ENCODE data around the gene DNHD1. TPM values are rescaled to one million over a fixed set of nuclear protein-coding genes. Genes with fewer than 3 reads are reported as not detected.

The DNHD1 gene
- total and polyA plus RNA-seq, 2 donors = 3.4 to 21.6 TPM

GRCh38 chr11:6459099-6459450 is 38.0 kb upstream of the DNHD1 start:
- H3K9me3 ChIP-seq (ENCODE audit: control insufficient read depth in 2 of 2, insufficient read depth in 1 of 2, low read length in 1 of 2) = no peaks in the 10 kb centered on the region
- no peak for DNase-seq (ENCODE audit: low read depth in 6 of 9, low spot score in 9 of 9)
- H3K4me3 ChIP-seq (ENCODE audit: low read length in 2 of 2) = no peak overlapping the region
- WGBS = 88% methylated on average over 1 of the region's 1 CpG
- no peaks in the 10 kb centered on the region for H3K27me3 ChIP-seq (ENCODE audit: control insufficient read depth in 2 of 2, insufficient read depth in 1 of 2, low read length in 1 of 2)
- no peaks in the 10 kb centered on the region for H3K4me1 ChIP-seq (ENCODE audit: control insufficient read depth in 2 of 2, insufficient read depth in 2 of 2, low read length in 2 of 2)
- H3K27ac ChIP-seq (ENCODE audit: low read depth in 1 of 2, low read length in 1 of 2) = no peak overlapping the region
- peaks cover 0 to 20% of the 10 kb centered on the region in 2 donors for H3K36me3 ChIP-seq (ENCODE audit: control insufficient read depth in 2 of 2, insufficient read depth in 2 of 2, low read length in 1 of 2)

GRCh38 chr11:6468712-6469495 is 28.2 kb upstream of the DNHD1 start:
- no peak overlapping the region for H3K27ac ChIP-seq (ENCODE audit: low read depth in 1 of 2, low read length in 1 of 2)
- no peak overlapping the region for H3K4me3 ChIP-seq (ENCODE audit: low read length in 2 of 2)
- WGBS = 77% methylated on average over 6 of the region's 6 CpGs
- H3K36me3 ChIP-seq (ENCODE audit: control insufficient read depth in 2 of 2, insufficient read depth in 2 of 2, low read length in 1 of 2) = no peaks in the 10 kb centered on the region
- peaks cover 5 to 10% of the 10 kb centered on the region in 2 donors for H3K4me1 ChIP-seq (ENCODE audit: control insufficient read depth in 2 of 2, insufficient read depth in 2 of 2, low read length in 2 of 2)
- peak in 2 of 9 donors; percentile 12 to 24 for DNase-seq (ENCODE audit: low read depth in 6 of 9, low spot score in 9 of 9)
- H3K27me3 ChIP-seq (ENCODE audit: control insufficient read depth in 2 of 2, insufficient read depth in 1 of 2, low read length in 1 of 2) = peaks cover 0 to 9% of the 10 kb centered on the region in 2 donors
- no peaks in the 10 kb centered on the region for H3K9me3 ChIP-seq (ENCODE audit: control insufficient read depth in 2 of 2, insufficient read depth in 1 of 2, low read length in 1 of 2)

- peaks cover 8 to 15% of the 10 kb centered on the region in 2 donors for H3K4me1 ChIP-seq (ENCODE audit: control insufficient read depth in 2 of 2, insufficient read depth in 2 of 2, low read length in 2 of 2)
- no peaks in the 10 kb centered on the region for H3K9me3 ChIP-seq (ENCODE audit: control insufficient read depth in 2 of 2, insufficient read depth in 1 of 2, low read length in 1 of 2)
- DNase-seq (ENCODE audit: low read depth in 6 of 9, low spot score in 9 of 9) = no peak
- 100% methylated on average over 1 of the region's 1 CpG for WGBS
- H3K36me3 ChIP-seq (ENCODE audit: control insufficient read depth in 2 of 2, insufficient read depth in 2 of 2, low read length in 1 of 2) = no peaks in the 10 kb centered on the region
- H3K4me3 ChIP-seq (ENCODE audit: low read length in 2 of 2) = no peak overlapping the region
- no peak overlapping the region for H3K27ac ChIP-seq (ENCODE audit: low read depth in 1 of 2, low read length in 1 of 2)
- H3K27me3 ChIP-seq (ENCODE audit: control insufficient read depth in 2 of 2, insufficient read depth in 1 of 2, low read length in 1 of 2) = peaks cover 0 to 14% of the 10 kb centered on the region in 2 donors
These were observed 27.5 kb upstream of the DNHD1 start for GRCh38 chr11:6469599-6469998.

- no peaks in the 10 kb centered on the region for H3K9me3 ChIP-seq (ENCODE audit: control insufficient read depth in 2 of 2, insufficient read depth in 1 of 2, low read length in 1 of 2)
- peak overlapping the region in 1 of 2 donors; percentile 60 for H3K4me3 ChIP-seq (ENCODE audit: low read length in 2 of 2)
- H3K27ac ChIP-seq (ENCODE audit: low read depth in 1 of 2, low read length in 1 of 2) = no peak overlapping the region
- peaks cover 8 to 15% of the 10 kb centered on the region in 2 donors for H3K4me1 ChIP-seq (ENCODE audit: control insufficient read depth in 2 of 2, insufficient read depth in 2 of 2, low read length in 2 of 2)
- peaks cover 0 to 14% of the 10 kb centered on the region in 2 donors for H3K27me3 ChIP-seq (ENCODE audit: control insufficient read depth in 2 of 2, insufficient read depth in 1 of 2, low read length in 1 of 2)
- peaks cover 13 to 15% of the 10 kb centered on the region in 2 donors for H3K36me3 ChIP-seq (ENCODE audit: control insufficient read depth in 2 of 2, insufficient read depth in 2 of 2, low read length in 1 of 2)
- 89% methylated on average over 1 of the region's 1 CpG for WGBS
- no peak for DNase-seq (ENCODE audit: low read depth in 6 of 9, low spot score in 9 of 9)
These were observed 24.1 kb upstream of the DNHD1 start for GRCh38 chr11:6472934-6473333.

- WGBS = 3% methylated on average over 87 of the region's 87 CpGs
- H3K27me3 ChIP-seq (ENCODE audit: control insufficient read depth in 2 of 2, insufficient read depth in 1 of 2, low read length in 1 of 2) = peaks cover 0 to 14% of the 10 kb centered on the region in 2 donors
- H3K4me1 ChIP-seq (ENCODE audit: control insufficient read depth in 2 of 2, insufficient read depth in 2 of 2, low read length in 2 of 2) = peaks cover 8 to 15% of the 10 kb centered on the region in 2 donors
- DNase-seq (ENCODE audit: low read depth in 6 of 9, low spot score in 9 of 9) = peak in 6 of 9 donors; percentile 26 to 65 (median 55)
- peak within 1 kb of the TSS; percentile 60 to 63 for H3K4me3 ChIP-seq (ENCODE audit: low read length in 2 of 2)
- peak within 1 kb of the TSS; percentile 61 to 62 for H3K27ac ChIP-seq (ENCODE audit: low read depth in 1 of 2, low read length in 1 of 2)
- H3K9me3 ChIP-seq (ENCODE audit: control insufficient read depth in 2 of 2, insufficient read depth in 1 of 2, low read length in 1 of 2) = no peaks in the 10 kb centered on the region
- peaks cover 18 to 23% of the 10 kb centered on the region in 2 donors for H3K36me3 ChIP-seq (ENCODE audit: control insufficient read depth in 2 of 2, insufficient read depth in 2 of 2, low read length in 1 of 2)
These were observed 23.3 kb upstream of the DNHD1 start, which contains the start of gene TRIM3 for GRCh38 chr11:6473451-6474412. Gene TRIM3 (minus strand): TSS chr11:6473941. CDS start chr11:6465695, 8,246 bp downstream.

- H3K27me3 ChIP-seq (ENCODE audit: control insufficient read depth in 2 of 2, insufficient read depth in 1 of 2, low read length in 1 of 2) = peaks cover 0 to 14% of the 10 kb centered on the region in 2 donors
- no peaks in the 10 kb centered on the region for H3K9me3 ChIP-seq (ENCODE audit: control insufficient read depth in 2 of 2, insufficient read depth in 1 of 2, low read length in 1 of 2)
- H3K27ac ChIP-seq (ENCODE audit: low read depth in 1 of 2, low read length in 1 of 2) = peak overlapping the region; percentile 56 to 61
- peak overlapping the region; percentile 44 to 60 for H3K4me3 ChIP-seq (ENCODE audit: low read length in 2 of 2)
- peaks cover 22 to 25% of the 10 kb centered on the region in 2 donors for H3K36me3 ChIP-seq (ENCODE audit: control insufficient read depth in 2 of 2, insufficient read depth in 2 of 2, low read length in 1 of 2)
- DNase-seq (ENCODE audit: low read depth in 6 of 9, low spot score in 9 of 9) = no peak
- 68% methylated on average over 7 of the region's 7 CpGs for WGBS
- peaks cover 8 to 15% of the 10 kb centered on the region in 2 donors for H3K4me1 ChIP-seq (ENCODE audit: control insufficient read depth in 2 of 2, insufficient read depth in 2 of 2, low read length in 2 of 2)
These were observed 22.7 kb upstream of the DNHD1 start for GRCh38 chr11:6474413-6474792.

GRCh38 chr11:6474806-6475500 is 22.1 kb upstream of the DNHD1 start:
- no peaks in the 10 kb centered on the region for H3K9me3 ChIP-seq (ENCODE audit: control insufficient read depth in 2 of 2, insufficient read depth in 1 of 2, low read length in 1 of 2)
- H3K4me3 ChIP-seq (ENCODE audit: low read length in 2 of 2) = no peak overlapping the region
- H3K4me1 ChIP-seq (ENCODE audit: control insufficient read depth in 2 of 2, insufficient read depth in 2 of 2, low read length in 2 of 2) = peaks cover 10 to 15% of the 10 kb centered on the region in 2 donors
- H3K36me3 ChIP-seq (ENCODE audit: control insufficient read depth in 2 of 2, insufficient read depth in 2 of 2, low read length in 1 of 2) = peaks cover 22 to 25% of the 10 kb centered on the region in 2 donors
- WGBS = 87% methylated on average over 3 of the region's 3 CpGs
- H3K27me3 ChIP-seq (ENCODE audit: control insufficient read depth in 2 of 2, insufficient read depth in 1 of 2, low read length in 1 of 2) = peaks cover 0 to 14% of the 10 kb centered on the region in 2 donors
- no peak overlapping the region for H3K27ac ChIP-seq (ENCODE audit: low read depth in 1 of 2, low read length in 1 of 2)
- no peak for DNase-seq (ENCODE audit: low read depth in 6 of 9, low spot score in 9 of 9)

GRCh38 chr11:6475936-6476335 is 21.1 kb upstream of the DNHD1 start:
- no peaks in the 10 kb centered on the region for H3K9me3 ChIP-seq (ENCODE audit: control insufficient read depth in 2 of 2, insufficient read depth in 1 of 2, low read length in 1 of 2)
- H3K36me3 ChIP-seq (ENCODE audit: control insufficient read depth in 2 of 2, insufficient read depth in 2 of 2, low read length in 1 of 2) = peaks cover 22 to 25% of the 10 kb centered on the region in 2 donors
- no peak overlapping the region for H3K27ac ChIP-seq (ENCODE audit: low read depth in 1 of 2, low read length in 1 of 2)
- 95% methylated on average over 5 of the region's 5 CpGs for WGBS
- no peak for DNase-seq (ENCODE audit: low read depth in 6 of 9, low spot score in 9 of 9)
- H3K4me3 ChIP-seq (ENCODE audit: low read length in 2 of 2) = no peak overlapping the region
- H3K4me1 ChIP-seq (ENCODE audit: control insufficient read depth in 2 of 2, insufficient read depth in 2 of 2, low read length in 2 of 2) = peaks cover 19 to 23% of the 10 kb centered on the region in 2 donors
- peaks cover 0 to 14% of the 10 kb centered on the region in 2 donors for H3K27me3 ChIP-seq (ENCODE audit: control insufficient read depth in 2 of 2, insufficient read depth in 1 of 2, low read length in 1 of 2)

Data from thymus (tissue), 11 donors.